Upper lobe of left lung (tissue), 6 donors: ENCODE measurements around the gene RHEB. TPM values are rescaled to one million over a fixed set of nuclear protein-coding genes. Genes with fewer than 3 reads are reported as not detected.

Experiments
- ATAC-seq, 2 donors: fragments of 200-7000 bp; cut with Tn5 transposase; one replicate each; pipeline ENCODE4 v1.9.1; 2022; ENCODE audit warnings: mild to moderate bottlenecking in 2 of 2, moderate library complexity in 2 of 2; ENCODE audit not compliant: low FRiP score in 2 of 2
- DNase-seq, 2 donors: peaks; one replicate each; pipeline ENCODE4 v3.0.0-alpha.2; 2019 to 2020
- H3K27ac ChIP-seq, 4 donors: fragments of 200-600 bp; sonication (generic); one replicate each; pipeline ENCODE4 v1.5.1; 2016 to 2019
- H3K27me3 ChIP-seq, 4 donors: fragments of 200-600 bp; sonication (generic); one replicate each; pipeline ENCODE4 v1.5.1; 2017 to 2019
- H3K36me3 ChIP-seq, 4 donors: fragments of 200-600 bp; sonication (generic); one replicate each; pipeline ENCODE4 v1.5.1; 2016 to 2019
- H3K4me1 ChIP-seq, 4 donors: fragments of 200-600 bp; sonication (generic); one replicate each; pipeline ENCODE4 v1.5.1; 2018 to 2019
- H3K4me3 ChIP-seq, 4 donors: fragments of 200-600 bp; sonication (generic); one replicate each; pipeline ENCODE4 v1.5.1; 2017 to 2019; ENCODE audit warnings: mild to moderate bottlenecking in 2 of 4, moderate library complexity in 1 of 4
- H3K9me3 ChIP-seq, 4 donors: fragments of 200-600 bp; sonication (generic); one replicate each; pipeline ENCODE4 v1.5.1; 2018 to 2019
- EP300 ChIP-seq, 4 donors: sonication (generic); formaldehyde crosslinking; IDR thresholded peaks; one replicate each; pipeline ENCODE4 v1.5.1; 2017; ENCODE audit warnings: antibody characterized with exemption in 4 of 4, control low read depth in 2 of 4
- POLR2A ChIP-seq, 4 donors: fragments of 450-650 bp; IDR thresholded peaks; one replicate each; pipeline ENCODE4 v1.5.1; 2016 to 2017; ENCODE audit warnings: antibody characterized with exemption in 4 of 4, mild to moderate bottlenecking in 2 of 4
- POLR2AphosphoS5 ChIP-seq, 2 donors: sonication (generic); formaldehyde crosslinking; IDR thresholded peaks; one replicate each; pipeline ENCODE4 v1.5.1; 2017; ENCODE audit warnings: antibody characterized with exemption in 2 of 2
- WGBS, 2 donors: methylation state at CpG; one replicate each; pipeline ENCODE4 v1.1.5; 2017 to 2018; 5-methylcytosine and 5-hydroxymethylcytosine counted together
- total RNA-seq, 6 donors: library from RNA; depleted of rRNA in 4 of 6; stranded (reverse); fragments of >200 nt in 4 of 6; gene quantifications; one replicate each; pipeline versions ENCODE4 v1.1.0 to v1.2.1, GENCODE V29; 2016 to 2021
- TF ChIP-seq, protein P1 (sequence below), 6 experiments: fragments of 450-650 bp in 4 of 6; fragments of 200-600 bp in 2 of 6; sonication (generic) in 2 of 6; IDR thresholded peaks; one replicate each; pipeline ENCODE4 v1.5.1; 2016 to 2019; ENCODE audit warnings: antibody characterized with exemption in 6 of 6
- donor health status: DM: no; HTN: no; CAD: no; lungs with moderate emphysema.
- donor health status: DM: no; HTN: yes; CAD: no; lungs with severe emphysema.

The RHEB gene
- total RNA-seq, 6 donors from 2014 or later = 63.0 to 105 (median 93.4) TPM

DNA sequence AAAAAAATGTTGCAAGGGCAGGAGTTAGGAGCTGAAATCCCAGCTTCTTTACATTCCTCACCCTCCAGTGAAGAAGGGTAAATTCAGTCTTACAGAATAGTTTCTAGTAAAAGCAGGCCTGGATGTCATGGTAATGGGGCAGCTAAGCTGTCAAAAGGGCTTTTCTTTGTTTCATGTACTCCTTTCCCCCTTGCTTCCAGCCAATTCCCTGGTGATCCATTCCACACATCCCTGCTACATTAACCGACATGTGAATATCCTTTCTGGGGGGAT, 36.0 kb downstream of the RHEB start:
- Histone ChIP-seq H3K27me3 (no peaks in the 10 kb centered on the region), H3K27ac (no peak overlapping the region), H3K4me3 (no peak overlapping the region), H3K4me1 (peaks cover 0 to 23% (median 13%) of the 10 kb centered on the region in 4 donors), H3K36me3 (peaks cover 3 to 58% (median 25%) of the 10 kb centered on the region in 4 donors), H3K9me3 (no peaks in the 10 kb centered on the region)
- WGBS, 2 donors = 97 to 100% methylated on average over 1 of the region's 1 CpG
- no peak for ATAC-seq
- TF ChIP-seq, protein P1, sequence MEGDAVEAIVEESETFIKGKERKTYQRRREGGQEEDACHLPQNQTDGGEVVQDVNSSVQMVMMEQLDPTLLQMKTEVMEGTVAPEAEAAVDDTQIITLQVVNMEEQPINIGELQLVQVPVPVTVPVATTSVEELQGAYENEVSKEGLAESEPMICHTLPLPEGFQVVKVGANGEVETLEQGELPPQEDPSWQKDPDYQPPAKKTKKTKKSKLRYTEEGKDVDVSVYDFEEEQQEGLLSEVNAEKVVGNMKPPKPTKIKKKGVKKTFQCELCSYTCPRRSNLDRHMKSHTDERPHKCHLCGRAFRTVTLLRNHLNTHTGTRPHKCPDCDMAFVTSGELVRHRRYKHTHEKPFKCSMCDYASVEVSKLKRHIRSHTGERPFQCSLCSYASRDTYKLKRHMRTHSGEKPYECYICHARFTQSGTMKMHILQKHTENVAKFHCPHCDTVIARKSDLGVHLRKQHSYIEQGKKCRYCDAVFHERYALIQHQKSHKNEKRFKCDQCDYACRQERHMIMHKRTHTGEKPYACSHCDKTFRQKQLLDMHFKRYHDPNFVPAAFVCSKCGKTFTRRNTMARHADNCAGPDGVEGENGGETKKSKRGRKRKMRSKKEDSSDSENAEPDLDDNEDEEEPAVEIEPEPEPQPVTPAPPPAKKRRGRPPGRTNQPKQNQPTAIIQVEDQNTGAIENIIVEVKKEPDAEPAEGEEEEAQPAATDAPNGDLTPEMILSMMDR (IDR thresholded peaks at IDR 0.05) = no peak
- TF ChIP-seq EP300 (IDR thresholded peaks at IDR 0.05) (no peak), POLR2AphosphoS5 (IDR thresholded peaks at IDR 0.05) (no peak), POLR2A (IDR thresholded peaks at IDR 0.05) (no peak)
- no peak for DNase-seq

DNA sequence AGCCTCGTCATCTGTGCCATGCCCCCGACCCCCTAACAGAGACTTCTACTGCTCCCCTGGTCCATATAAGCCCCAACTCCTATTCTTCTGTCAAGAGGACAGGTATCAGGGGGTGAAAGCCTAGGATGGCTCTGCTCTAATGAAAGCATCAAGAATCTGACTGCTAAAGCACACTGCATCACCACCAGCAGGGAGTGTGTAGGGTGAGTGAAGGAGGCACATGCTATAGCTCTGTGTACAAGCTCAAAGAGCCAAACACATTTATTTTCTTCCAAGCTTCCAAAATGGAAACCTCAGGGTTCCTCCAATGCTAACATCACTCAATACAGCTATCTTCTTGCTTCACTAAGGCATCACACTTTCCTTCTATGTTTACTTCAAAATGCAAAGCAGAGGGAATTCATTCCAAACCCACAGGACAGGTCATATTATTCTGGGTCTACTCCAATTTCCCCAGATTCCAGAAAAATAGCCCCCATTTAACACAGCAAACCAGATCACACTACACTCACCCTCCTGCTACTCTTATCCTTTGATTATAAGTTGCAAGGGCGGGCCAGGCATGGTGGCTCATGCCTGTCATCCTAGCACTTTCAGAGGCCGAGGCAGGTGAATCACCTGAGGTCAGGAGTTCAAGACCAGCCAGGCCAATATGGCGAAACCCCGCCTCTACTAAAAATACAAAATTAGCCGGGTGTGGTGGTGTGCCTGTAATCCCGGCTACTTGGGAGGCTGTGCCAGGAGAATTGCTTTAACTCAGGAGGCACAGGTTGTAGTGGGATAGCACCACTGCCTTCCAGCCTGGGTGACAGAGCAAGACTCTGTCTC, 36.6 kb downstream of the RHEB start:
- 96% methylated on average over 8 of the region's 8 CpGs for WGBS, 2 donors
- ATAC-seq = no peak
- peaks cover 0 to 23% (median 13%) of the 10 kb centered on the region in 4 donors for H3K4me1 ChIP-seq
- no peak for DNase-seq
- H3K4me3 ChIP-seq = no peak overlapping the region
- H3K9me3 ChIP-seq = no peaks in the 10 kb centered on the region
- peaks cover 3 to 58% (median 25%) of the 10 kb centered on the region in 4 donors for H3K36me3 ChIP-seq
- H3K27ac ChIP-seq = no peak overlapping the region
- no peaks in the 10 kb centered on the region for H3K27me3 ChIP-seq
- TF ChIP-seq POLR2A (IDR thresholded peaks at IDR 0.05) = no peak
- no peak for TF ChIP-seq EP300 (IDR thresholded peaks at IDR 0.05)
- TF ChIP-seq, protein P1 (IDR thresholded peaks at IDR 0.05) = no peak
- TF ChIP-seq POLR2AphosphoS5 (IDR thresholded peaks at IDR 0.05) = no peak

DNA sequence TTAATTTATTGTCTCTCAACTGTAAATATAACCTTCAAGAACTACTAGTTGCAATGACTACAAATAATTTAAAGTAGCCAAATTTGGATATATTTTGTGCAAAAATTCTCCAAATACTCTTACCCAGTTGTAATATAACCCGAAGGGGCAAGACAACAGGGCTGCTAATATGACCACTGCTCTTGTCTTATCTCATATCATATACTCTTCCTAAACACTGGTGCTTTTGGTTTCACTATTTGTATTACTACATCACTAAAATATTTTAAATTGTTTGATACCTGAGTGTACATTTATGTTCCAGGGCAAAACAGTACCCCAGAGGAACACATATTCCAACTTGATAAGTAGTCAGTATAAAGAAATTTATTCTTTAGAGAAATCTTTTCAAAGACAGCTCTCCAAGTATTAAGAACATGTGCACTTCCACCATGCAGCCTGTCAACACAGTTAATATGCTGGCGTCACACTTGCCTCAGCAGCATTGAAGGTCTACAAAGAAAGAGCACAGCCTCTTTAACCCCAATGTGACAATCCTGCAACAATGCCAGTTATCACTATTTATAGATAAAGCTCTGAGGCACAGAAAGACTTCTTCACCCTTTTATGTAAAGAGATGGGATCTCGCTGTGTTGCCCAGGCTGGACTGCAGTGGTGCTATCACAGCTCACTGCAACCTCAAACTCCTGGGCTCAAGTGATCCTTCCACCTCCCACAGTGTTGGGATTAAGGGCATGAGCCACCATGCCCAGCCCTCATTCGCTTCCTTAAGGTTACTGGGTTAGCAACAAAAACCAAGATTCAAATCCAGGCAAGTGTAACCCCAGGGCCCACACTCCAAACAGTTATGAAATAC, 37.8 kb downstream of the RHEB start:
- H3K36me3 ChIP-seq = peaks cover 3 to 56% (median 23%) of the 10 kb centered on the region in 4 donors
- no peaks in the 10 kb centered on the region for H3K9me3 ChIP-seq
- DNase-seq (no peak), ATAC-seq (no peak)
- peaks cover 0 to 19% (median 11%) of the 10 kb centered on the region in 4 donors for H3K4me1 ChIP-seq
- H3K4me3 ChIP-seq = no peak overlapping the region
- peak overlapping the region in 1 of 4 donors; percentile 22 for H3K27ac ChIP-seq
- 79 to 90% methylated on average over 4 of the region's 4 CpGs for WGBS, 2 donors
- H3K27me3 ChIP-seq = no peaks in the 10 kb centered on the region
- TF ChIP-seq EP300 (IDR thresholded peaks at IDR 0.05) (no peak), POLR2A (IDR thresholded peaks at IDR 0.05) (no peak), POLR2AphosphoS5 (IDR thresholded peaks at IDR 0.05) (no peak)
- TF ChIP-seq, protein P1 (IDR thresholded peaks at IDR 0.05) = no peak

DNA sequence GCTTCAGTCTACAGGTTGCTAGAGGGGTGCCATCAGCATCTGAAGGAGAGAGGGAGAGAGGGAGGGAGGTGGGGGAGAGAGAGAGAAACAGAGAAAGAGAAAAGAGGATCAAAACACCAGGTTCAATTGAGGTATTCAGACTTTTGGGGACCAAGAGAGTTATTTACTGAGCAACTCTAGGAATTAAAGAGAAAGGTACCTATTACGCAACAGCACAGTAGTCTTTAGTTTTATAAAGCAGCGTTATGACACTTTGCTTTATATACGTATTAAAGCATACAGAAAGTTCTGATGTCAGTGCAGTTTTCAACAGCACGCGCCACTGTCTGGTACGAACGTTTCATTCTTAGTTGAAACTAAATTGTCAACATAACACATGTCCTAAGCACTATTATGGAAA, 41.8 kb downstream of the RHEB start:
- 93% methylated on average over 7 of the region's 7 CpGs for WGBS, 2 donors
- Histone ChIP-seq H3K27me3 (no peaks in the 10 kb centered on the region), H3K27ac (no peak overlapping the region), H3K36me3 (peaks cover 0 to 31% (median 7%) of the 10 kb centered on the region in 4 donors), H3K4me3 (no peak overlapping the region), H3K4me1 (peaks cover 0 to 16% (median 6%) of the 10 kb centered on the region in 4 donors), H3K9me3 (no peaks in the 10 kb centered on the region)
- DNase-seq (no peak), ATAC-seq (no peak)
- TF ChIP-seq, protein P1 (IDR thresholded peaks at IDR 0.05) = no peak
- TF ChIP-seq EP300 (IDR thresholded peaks at IDR 0.05) (no peak), POLR2A (IDR thresholded peaks at IDR 0.05) (no peak), POLR2AphosphoS5 (IDR thresholded peaks at IDR 0.05) (no peak)
